Right lobe of liver (tissue), 6 donors: ENCODE results near the gene CDC42EP5. TPM values are rescaled to one million over a fixed set of nuclear protein-coding genes. Genes with fewer than 3 reads are reported as not detected.
A peak's percentile ranks its signal among the peaks of the same experiment; 100 is the strongest.

Experiments used
- ATAC-seq, 4 donors: fragments of 200-7000 bp; cut with Tn5 transposase; one replicate each; pipeline ENCODE4 v1.9.1; 2020; ENCODE audit warnings: mild to moderate bottlenecking in 4 of 4, moderate library complexity in 4 of 4
- DNase-seq, 3 donors: peaks; one replicate each; pipeline ENCODE4 v3.0.0-alpha.2; 2020
- H3K27ac ChIP-seq, 3 donors: fragments of 200-600 bp; one replicate each; pipeline ENCODE4 v1.8.0; 2022
- H3K27me3 ChIP-seq, 2 donors: fragments of 200-600 bp; one replicate each; pipeline ENCODE4 v1.8.0; 2022
- H3K36me3 ChIP-seq, 4 donors: fragments of 200-600 bp; sonication (generic) in 1 of 4; one replicate each; pipeline versions ENCODE4 v1.5.1 to v1.8.0; 2017 to 2022; ENCODE audit warnings: control low read depth in 1 of 4
- H3K4me1 ChIP-seq, 4 donors: fragments of 200-600 bp; sonication (generic) in 1 of 4; one replicate each; pipeline versions ENCODE4 v1.5.1 to v1.8.0; 2017 to 2022; ENCODE audit warnings: control low read depth in 1 of 4
- H3K4me3 ChIP-seq, 3 donors: fragments of 200-600 bp; one replicate each; pipeline ENCODE4 v1.8.0; 2022
- H3K9me3 ChIP-seq, 4 donors: fragments of 200-600 bp; sonication (generic) in 1 of 4; one replicate each; pipeline versions ENCODE4 v1.5.1 to v1.8.0; 2017 to 2022; ENCODE audit warnings: control low read depth in 1 of 4
- POLR2A ChIP-seq: fragments of 450-650 bp; IDR thresholded peaks from one replicate; pipeline ENCODE4 v1.6.1; 2017; ENCODE audit warnings: antibody characterized with exemption, mild to moderate bottlenecking
- WGBS: methylation state at CpG from one replicate; pipeline ENCODE4 v1.1.6; 2018; ENCODE audit warnings: low coverage, low lambda C conversion rate; ENCODE audit not compliant: insufficient coverage; ENCODE audit errors: missing lambda C conversion rate; 5-methylcytosine and 5-hydroxymethylcytosine counted together
- intact Hi-C, 2 donors: fragments of 100-400 bp; cut with DNase I; formaldehyde crosslinking; loops; one replicate each; pipeline versions ENCODE4 v1.11.2 to v1.14.1; 2022
- total RNA-seq, 6 experiments: library from RNA; depleted of rRNA in 2 of 6; stranded (reverse); fragments of >200 nt in 2 of 6; fragmentation: NEBNext Ultra II Directional in 3 of 6; extraction: Animal tissue kit (Norgen Biotek cat#: 25700) in 3 of 6; gene quantifications; one replicate each; pipeline versions ENCODE4 v1.1.0 to v1.2.4, GENCODE V29; 2016 to 2023
- TF ChIP-seq, protein P1 (sequence below), 4 donors: fragments of 200-600 bp in 3 of 4; fragments of 450-650 bp in 1 of 4; IDR thresholded peaks; one replicate each; pipeline versions ENCODE4 v1.5.1 to v1.8.0; 2016 to 2022; ENCODE audit warnings: antibody characterized with exemption in 4 of 4, mild to moderate bottlenecking in 2 of 4
- donor health status: DM: no; HTN: yes; CAD: no.
- donor health status: DM: no; HTN: no; CAD: no.
- donor health status: DM: no; HTN: no; CAD: no.
- donor health status: DM: no; HTN: yes; CAD: no.
- donor health status: DM: no; HTN: yes; CAD: no.

Gene CDC42EP5
- total RNA-seq, 6 experiments from 2014 or later: 1.3 to 3.7 (median 2.0) TPM

DNA sequence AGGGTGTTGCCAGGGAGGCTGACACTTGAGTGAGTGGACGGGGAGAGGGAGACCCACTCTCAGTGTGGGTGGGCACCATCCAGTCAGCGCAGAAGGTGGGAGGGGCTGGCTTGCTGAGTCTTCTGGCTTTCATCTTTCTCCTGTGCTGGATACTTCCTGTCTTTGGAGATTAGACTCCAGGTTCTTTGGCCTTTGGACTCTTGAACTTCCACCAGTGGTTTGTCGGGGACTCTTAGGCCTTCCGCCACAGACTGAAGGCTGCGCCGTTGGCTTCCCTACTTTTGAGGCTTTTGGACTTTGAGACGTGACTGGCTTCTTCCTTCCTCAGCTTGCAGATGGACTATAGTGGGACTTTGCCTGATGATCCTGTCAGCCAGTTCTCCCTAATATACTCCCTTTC, 28.4 kb downstream of the CDC42EP5 start:
- no peak for TF ChIP-seq POLR2A
- TF ChIP-seq, protein P1, sequence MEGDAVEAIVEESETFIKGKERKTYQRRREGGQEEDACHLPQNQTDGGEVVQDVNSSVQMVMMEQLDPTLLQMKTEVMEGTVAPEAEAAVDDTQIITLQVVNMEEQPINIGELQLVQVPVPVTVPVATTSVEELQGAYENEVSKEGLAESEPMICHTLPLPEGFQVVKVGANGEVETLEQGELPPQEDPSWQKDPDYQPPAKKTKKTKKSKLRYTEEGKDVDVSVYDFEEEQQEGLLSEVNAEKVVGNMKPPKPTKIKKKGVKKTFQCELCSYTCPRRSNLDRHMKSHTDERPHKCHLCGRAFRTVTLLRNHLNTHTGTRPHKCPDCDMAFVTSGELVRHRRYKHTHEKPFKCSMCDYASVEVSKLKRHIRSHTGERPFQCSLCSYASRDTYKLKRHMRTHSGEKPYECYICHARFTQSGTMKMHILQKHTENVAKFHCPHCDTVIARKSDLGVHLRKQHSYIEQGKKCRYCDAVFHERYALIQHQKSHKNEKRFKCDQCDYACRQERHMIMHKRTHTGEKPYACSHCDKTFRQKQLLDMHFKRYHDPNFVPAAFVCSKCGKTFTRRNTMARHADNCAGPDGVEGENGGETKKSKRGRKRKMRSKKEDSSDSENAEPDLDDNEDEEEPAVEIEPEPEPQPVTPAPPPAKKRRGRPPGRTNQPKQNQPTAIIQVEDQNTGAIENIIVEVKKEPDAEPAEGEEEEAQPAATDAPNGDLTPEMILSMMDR (IDR thresholded peaks at IDR 0.05): no peak
- Histone ChIP-seq H3K9me3 (no peaks in the 10 kb centered on the region), H3K4me1 (peaks cover 0 to 23% (median 0%) of the 10 kb centered on the region in 4 donors), H3K27ac (no peak overlapping the region), H3K4me3 (no peak overlapping the region), H3K36me3 (peaks cover 0 to 6% (median under 1%) of the 10 kb centered on the region in 4 donors), H3K27me3 (no peaks in the 10 kb centered on the region)
- ATAC-seq (no peak), DNase-seq (no peak)
- intact Hi-C loops: no loop called here
- WGBS: 24% methylated on average over 5 of the region's 7 CpGs

DNA sequence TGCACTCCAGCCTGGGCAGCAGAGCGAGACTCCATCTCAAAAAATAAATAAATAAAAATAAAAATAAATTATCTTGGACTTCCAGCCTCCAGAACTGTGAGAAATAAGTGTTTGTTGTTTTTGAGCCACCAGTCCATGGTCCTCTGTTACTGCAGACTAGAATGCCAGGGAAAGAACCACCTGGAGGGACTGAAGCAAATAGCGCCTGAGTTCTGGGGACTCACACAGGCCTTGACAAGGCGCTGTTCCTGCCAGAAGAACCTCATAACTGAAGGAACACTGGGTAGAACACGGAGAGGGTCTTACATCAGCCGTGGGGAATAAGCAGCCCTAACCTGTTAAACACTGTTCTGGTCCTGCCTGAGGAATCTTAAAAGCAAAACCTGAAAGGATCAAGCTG, 32.5 kb downstream of the CDC42EP5 start:
- ATAC-seq: no peak
- no peak for TF ChIP-seq POLR2A
- TF ChIP-seq, protein P1 (IDR thresholded peaks at IDR 0.05): no peak

DNA sequence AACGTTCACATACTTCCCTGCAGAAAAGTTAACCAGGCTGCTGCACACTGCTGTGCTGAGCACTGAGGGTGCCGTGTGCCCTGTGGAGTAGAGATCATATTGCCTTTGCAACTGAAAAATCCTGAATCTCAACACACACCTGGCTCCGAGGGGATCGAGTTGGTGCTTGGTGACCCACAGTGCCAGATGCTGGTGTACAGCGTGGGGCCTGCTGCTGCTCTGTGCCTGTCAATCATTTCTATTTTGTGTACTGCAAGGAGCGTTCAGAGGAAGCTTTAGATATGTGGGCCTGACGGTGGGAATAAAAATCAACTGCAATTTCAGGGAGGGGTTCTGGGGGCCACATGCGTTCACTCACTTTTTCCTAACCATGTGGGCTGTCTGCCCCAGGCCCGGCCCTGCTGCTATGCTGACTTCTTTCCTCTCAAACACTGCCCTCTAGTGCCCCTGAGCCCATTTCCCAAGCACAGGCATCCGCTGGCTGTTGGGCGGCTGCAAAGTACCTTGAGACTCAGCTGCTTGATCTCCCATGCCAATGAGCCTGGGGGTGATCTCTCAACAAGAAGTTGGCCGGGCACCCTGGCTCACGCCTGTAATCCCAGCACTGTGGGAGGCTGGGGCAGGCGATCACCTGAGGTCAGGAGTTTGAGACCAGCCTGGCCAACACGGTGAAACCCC, 33.8 kb downstream of the CDC42EP5 start:
- ATAC-seq (peak in 3 of 4 donors; percentile 30 to 48 (median 33)), DNase-seq (peak in 1 of 3 donors; percentile 36)
- Histone ChIP-seq H3K27me3 (no peaks in the 10 kb centered on the region), H3K27ac (no peak overlapping the region), H3K4me1 (no peaks in the 10 kb centered on the region), H3K4me3 (no peak overlapping the region), H3K9me3 (no peaks in the 10 kb centered on the region), H3K36me3 (peaks cover 0 to 3% (median 0%) of the 10 kb centered on the region in 4 donors)
- 75% methylated on average over 10 of the region's 15 CpGs for WGBS
- no peak for TF ChIP-seq POLR2A
- TF ChIP-seq, protein P1 (IDR thresholded peaks at IDR 0.05): peak in 2 of 4 donors; percentile 17 to 35
- intact Hi-C loops: no loop called here

More for the DNA sequence above, 32.5 kb downstream of the CDC42EP5 start:
- H3K36me3 ChIP-seq: peaks cover 0 to 6% (median under 1%) of the 10 kb centered on the region in 4 donors
- H3K4me1 ChIP-seq: peaks cover 0 to 11% (median 0%) of the 10 kb centered on the region in 4 donors
- no peak overlapping the region for H3K27ac ChIP-seq
- no peak overlapping the region for H3K4me3 ChIP-seq
- H3K9me3 ChIP-seq: no peaks in the 10 kb centered on the region
- no peak for DNase-seq
- no peaks in the 10 kb centered on the region for H3K27me3 ChIP-seq
- WGBS: 92% methylated on average over 4 of the region's 5 CpGs
- intact Hi-C loops: no loop called here

- Histone ChIP-seq H3K4me1 (no peaks in the 10 kb centered on the region), H3K36me3 (peaks cover 0 to 3% (median 0%) of the 10 kb centered on the region in 4 donors), H3K27ac (no peak overlapping the region), H3K27me3 (no peaks in the 10 kb centered on the region), H3K4me3 (no peak overlapping the region), H3K9me3 (no peaks in the 10 kb centered on the region)
- DNase-seq (no peak), ATAC-seq (no peak)
- intact Hi-C loops: no loop called here
- TF ChIP-seq, protein P1 (IDR thresholded peaks at IDR 0.05): no peak
- TF ChIP-seq POLR2A: no peak
- WGBS: 64% methylated on average over 5 of the region's 10 CpGs
Observed at GRCh38 chr19:54436628-54437252, 36.4 kb downstream of the CDC42EP5 start.
